ENCODE measurements around the gene FYB1.

Gene FYB1

DNA sequence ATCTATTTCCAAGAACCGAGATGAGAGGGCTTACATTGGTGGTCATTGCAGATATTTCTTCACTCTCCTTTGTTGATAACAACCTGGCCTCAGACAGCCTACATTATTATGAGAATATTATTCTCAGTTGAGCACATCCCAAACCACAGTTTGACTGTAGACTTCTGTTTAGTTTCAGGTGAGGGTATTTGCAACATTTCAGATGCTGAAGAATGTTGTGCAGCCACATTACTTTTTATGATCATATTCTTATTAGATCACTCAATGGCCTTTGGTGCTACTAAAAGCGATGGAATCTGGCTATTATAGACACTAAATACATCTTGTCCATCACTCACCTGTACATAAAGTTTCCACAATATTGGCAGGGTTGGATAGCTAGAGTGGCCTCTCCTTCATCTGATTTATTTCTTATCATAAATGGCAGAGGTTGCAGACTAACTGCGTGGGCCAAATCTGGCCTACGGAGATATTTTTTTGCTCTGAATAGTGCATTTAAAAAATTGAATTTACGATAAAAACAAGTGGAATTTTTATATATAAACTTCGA lies 119.0 kb downstream of the FYB1 start:
- H3K9me3 ChIP-seq (ENCODE audit: control insufficient read depth, low read length), result no peaks in the 10 kb centered on the region
- peaks cover 24% of the 10 kb centered on the region for H3K36me3 ChIP-seq (ENCODE audit: control insufficient read depth, insufficient read depth, low read length)
- DNase-seq, result no peak
- no peak overlapping the region for H3K27ac ChIP-seq (ENCODE audit: insufficient read depth, low read length, poor library complexity, severe bottlenecking)
- no peaks in the 10 kb centered on the region for H3K27me3 ChIP-seq (replicated peaks; ENCODE audit: control insufficient read depth, insufficient read depth, low read length, poor library complexity, severe bottlenecking)
- H3K4me3 ChIP-seq (ENCODE audit: insufficient read depth, low read depth, low read length, poor library complexity, severe bottlenecking), result no peak overlapping the region
- peaks cover 12% of the 10 kb centered on the region for H3K4me1 ChIP-seq (ENCODE audit: control insufficient read depth, insufficient read depth, low read length, poor library complexity, severe bottlenecking)

- DNase-seq, result no peak
- H3K4me3 ChIP-seq (ENCODE audit: insufficient read depth, low read depth, low read length, poor library complexity, severe bottlenecking), result no peak overlapping the region
- no peak overlapping the region for H3K27ac ChIP-seq (ENCODE audit: insufficient read depth, low read length, poor library complexity, severe bottlenecking)
Measured at GRCh38 chr5:39099831-39100230, 119.5 kb downstream of the FYB1 start.

GRCh38 chr5:39093352-39093751 lies 126.0 kb downstream of the FYB1 start:
- Histone ChIP-seq H3K9me3 (ENCODE audit: control insufficient read depth, low read length) (no peaks in the 10 kb centered on the region), H3K4me1 (ENCODE audit: control insufficient read depth, insufficient read depth, low read length, poor library complexity, severe bottlenecking) (no peaks in the 10 kb centered on the region), H3K36me3 (ENCODE audit: control insufficient read depth, insufficient read depth, low read length) (no peaks in the 10 kb centered on the region), H3K4me3 (ENCODE audit: insufficient read depth, low read depth, low read length, poor library complexity, severe bottlenecking) (no peak overlapping the region), H3K27me3 (replicated peaks; ENCODE audit: control insufficient read depth, insufficient read depth, low read length, poor library complexity, severe bottlenecking) (no peaks in the 10 kb centered on the region), H3K27ac (ENCODE audit: insufficient read depth, low read length, poor library complexity, severe bottlenecking) (no peak overlapping the region)
- no peak for DNase-seq

More at GRCh38 chr5:39099831-39100230, 119.5 kb downstream of the FYB1 start:
- peaks cover 21% of the 10 kb centered on the region for H3K36me3 ChIP-seq (ENCODE audit: control insufficient read depth, insufficient read depth, low read length)
- H3K9me3 ChIP-seq (ENCODE audit: control insufficient read depth, low read length), result no peaks in the 10 kb centered on the region
- H3K27me3 ChIP-seq (replicated peaks; ENCODE audit: control insufficient read depth, insufficient read depth, low read length, poor library complexity, severe bottlenecking), result no peaks in the 10 kb centered on the region
- peaks cover 12% of the 10 kb centered on the region for H3K4me1 ChIP-seq (ENCODE audit: control insufficient read depth, insufficient read depth, low read length, poor library complexity, severe bottlenecking)

DNA sequence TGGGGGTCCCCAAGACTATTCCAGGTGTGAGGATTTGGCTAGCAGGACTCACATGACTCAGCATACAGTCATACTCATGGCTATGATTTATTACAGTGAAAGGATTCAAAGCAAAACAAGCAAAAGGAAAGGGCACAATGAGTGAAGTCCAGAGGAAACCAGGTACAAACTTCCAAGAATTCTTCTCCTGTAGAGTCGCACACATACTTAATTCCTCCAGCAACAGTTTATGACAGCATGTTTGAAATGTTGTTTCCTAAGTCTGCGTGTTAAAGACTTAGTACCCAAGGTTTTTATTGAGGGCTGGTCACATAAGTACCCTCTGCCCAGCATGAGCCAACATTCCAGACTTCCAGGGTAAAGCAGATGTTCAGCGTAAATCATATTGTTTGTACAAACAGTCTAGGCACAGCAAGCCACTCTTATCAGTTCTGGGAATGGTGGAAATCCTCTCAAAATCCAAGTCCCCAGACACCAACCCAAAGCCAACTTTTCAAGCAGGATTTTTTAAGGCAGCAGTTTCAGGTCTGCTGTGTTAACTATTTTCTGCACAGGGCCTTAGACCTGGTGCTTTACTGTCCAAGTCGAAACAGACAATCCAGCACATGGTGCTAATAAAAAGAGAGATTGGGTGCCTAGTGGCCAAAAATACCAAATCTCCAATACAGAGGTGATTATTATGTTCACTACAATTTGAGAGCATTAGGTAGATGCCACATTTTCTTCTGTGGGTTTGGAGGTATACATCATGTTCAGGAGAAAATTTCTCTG lies 126.6 kb downstream of the FYB1 start:
- no peak overlapping the region for H3K27ac ChIP-seq (ENCODE audit: insufficient read depth, low read length, poor library complexity, severe bottlenecking)
- H3K36me3 ChIP-seq (ENCODE audit: control insufficient read depth, insufficient read depth, low read length), result no peaks in the 10 kb centered on the region
- no peaks in the 10 kb centered on the region for H3K9me3 ChIP-seq (ENCODE audit: control insufficient read depth, low read length)
- H3K4me1 ChIP-seq (ENCODE audit: control insufficient read depth, insufficient read depth, low read length, poor library complexity, severe bottlenecking), result no peaks in the 10 kb centered on the region
- no peaks in the 10 kb centered on the region for H3K27me3 ChIP-seq (replicated peaks; ENCODE audit: control insufficient read depth, insufficient read depth, low read length, poor library complexity, severe bottlenecking)
- no peak overlapping the region for H3K4me3 ChIP-seq (ENCODE audit: insufficient read depth, low read depth, low read length, poor library complexity, severe bottlenecking)
- no peak for DNase-seq

GRCh38 chr5:39091940-39092580 lies 127.3 kb downstream of the FYB1 start:
- Histone ChIP-seq H3K4me3 (ENCODE audit: insufficient read depth, low read depth, low read length, poor library complexity, severe bottlenecking) (no peak overlapping the region), H3K36me3 (ENCODE audit: control insufficient read depth, insufficient read depth, low read length) (no peaks in the 10 kb centered on the region), H3K4me1 (ENCODE audit: control insufficient read depth, insufficient read depth, low read length, poor library complexity, severe bottlenecking) (no peaks in the 10 kb centered on the region), H3K9me3 (ENCODE audit: control insufficient read depth, low read length) (no peaks in the 10 kb centered on the region), H3K27ac (ENCODE audit: insufficient read depth, low read length, poor library complexity, severe bottlenecking) (no peak overlapping the region), H3K27me3 (replicated peaks; ENCODE audit: control insufficient read depth, insufficient read depth, low read length, poor library complexity, severe bottlenecking) (no peaks in the 10 kb centered on the region)
- no peak for DNase-seq

DNA sequence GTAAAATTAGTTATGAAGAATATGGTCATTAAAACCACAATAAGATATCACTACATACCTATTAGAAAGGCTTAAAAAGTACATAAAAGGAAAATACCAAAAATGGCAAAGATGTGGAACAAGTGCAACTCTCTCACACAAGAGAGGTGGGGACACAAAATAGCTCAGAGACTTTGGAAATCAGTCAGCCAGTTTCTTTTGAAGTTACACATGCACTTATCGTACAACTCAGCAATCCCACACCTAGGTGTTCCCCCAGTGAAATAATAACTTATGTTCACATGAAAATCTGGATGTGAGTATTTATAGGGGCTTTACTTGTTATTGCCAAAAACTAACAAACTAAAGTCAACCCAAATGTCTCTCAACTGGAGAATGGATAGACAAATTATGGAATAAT lies 135.4 kb downstream of the FYB1 start:
- Histone ChIP-seq H3K4me3 (ENCODE audit: insufficient read depth, low read depth, low read length, poor library complexity, severe bottlenecking) (no peak overlapping the region), H3K9me3 (ENCODE audit: control insufficient read depth, low read length) (no peaks in the 10 kb centered on the region), H3K27ac (ENCODE audit: insufficient read depth, low read length, poor library complexity, severe bottlenecking) (no peak overlapping the region), H3K27me3 (replicated peaks; ENCODE audit: control insufficient read depth, insufficient read depth, low read length, poor library complexity, severe bottlenecking) (no peaks in the 10 kb centered on the region), H3K4me1 (ENCODE audit: control insufficient read depth, insufficient read depth, low read length, poor library complexity, severe bottlenecking) (peaks cover 2% of the 10 kb centered on the region), H3K36me3 (ENCODE audit: control insufficient read depth, insufficient read depth, low read length) (no peaks in the 10 kb centered on the region)
- no peak for DNase-seq

DNA sequence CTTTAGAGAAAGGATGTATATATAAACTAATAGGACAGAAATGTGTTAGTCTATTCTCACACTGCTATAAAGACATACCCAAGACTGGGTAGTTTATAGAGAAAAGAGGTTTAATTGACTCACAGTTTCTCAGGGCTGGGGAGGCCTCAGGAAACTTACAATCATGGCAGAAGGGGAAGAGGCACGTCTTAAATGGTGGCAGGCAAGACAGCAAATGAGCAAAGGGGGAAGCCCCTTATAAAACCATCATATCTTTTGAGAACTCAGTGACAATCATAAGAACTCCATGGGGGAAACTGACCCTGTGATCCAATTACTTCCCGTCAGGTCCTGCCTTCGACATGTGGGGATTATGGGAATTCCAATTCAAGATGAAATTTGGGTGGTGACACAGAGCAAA lies 136.4 kb downstream of the FYB1 start:
- H3K27me3 ChIP-seq (replicated peaks; ENCODE audit: control insufficient read depth, insufficient read depth, low read length, poor library complexity, severe bottlenecking), result peaks cover 7% of the 10 kb centered on the region
- DNase-seq, result no peak
- no peak overlapping the region for H3K27ac ChIP-seq (ENCODE audit: insufficient read depth, low read length, poor library complexity, severe bottlenecking)
- H3K4me3 ChIP-seq (ENCODE audit: insufficient read depth, low read depth, low read length, poor library complexity, severe bottlenecking), result no peak overlapping the region
- H3K36me3 ChIP-seq (ENCODE audit: control insufficient read depth, insufficient read depth, low read length), result no peaks in the 10 kb centered on the region
- peaks cover 2% of the 10 kb centered on the region for H3K4me1 ChIP-seq (ENCODE audit: control insufficient read depth, insufficient read depth, low read length, poor library complexity, severe bottlenecking)
- H3K9me3 ChIP-seq (ENCODE audit: control insufficient read depth, low read length), result no peaks in the 10 kb centered on the region

DNA sequence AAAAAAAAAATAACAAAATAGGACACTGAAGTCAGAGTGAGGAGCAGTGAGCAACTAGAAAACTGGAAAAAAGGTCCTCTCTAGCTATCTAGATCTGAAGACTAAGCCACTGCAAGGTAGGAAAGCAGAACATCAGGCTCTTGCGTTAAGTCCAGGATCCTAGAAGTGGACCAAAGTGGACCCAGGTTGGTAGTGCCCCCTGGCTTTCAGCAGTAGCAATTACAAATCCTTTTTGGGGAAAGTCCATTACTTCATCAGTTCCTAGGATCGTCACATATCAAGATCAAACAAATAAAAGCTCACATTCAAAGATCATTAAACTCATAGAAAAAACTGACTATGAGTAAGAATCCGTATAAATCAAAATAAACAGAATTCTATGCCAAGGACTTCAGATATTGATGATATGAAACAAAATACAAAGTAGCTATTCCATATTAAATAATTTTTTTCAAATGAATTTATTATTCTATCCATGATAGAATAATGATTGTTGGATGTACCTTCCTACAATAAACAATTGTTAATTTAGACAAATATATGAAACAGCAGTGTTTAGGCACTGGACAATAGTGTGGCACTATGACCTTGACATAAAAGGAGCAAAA lies 138.7 kb downstream of the FYB1 start:
- peaks cover 21% of the 10 kb centered on the region for H3K27me3 ChIP-seq (replicated peaks; ENCODE audit: control insufficient read depth, insufficient read depth, low read length, poor library complexity, severe bottlenecking)
- no peaks in the 10 kb centered on the region for H3K36me3 ChIP-seq (ENCODE audit: control insufficient read depth, insufficient read depth, low read length)
- no peak for DNase-seq
- H3K9me3 ChIP-seq (ENCODE audit: control insufficient read depth, low read length), result no peaks in the 10 kb centered on the region
- no peak overlapping the region for H3K4me3 ChIP-seq (ENCODE audit: insufficient read depth, low read depth, low read length, poor library complexity, severe bottlenecking)
- H3K27ac ChIP-seq (ENCODE audit: insufficient read depth, low read length, poor library complexity, severe bottlenecking), result no peak overlapping the region
- peaks cover 2% of the 10 kb centered on the region for H3K4me1 ChIP-seq (ENCODE audit: control insufficient read depth, insufficient read depth, low read length, poor library complexity, severe bottlenecking)

GRCh38 chr5:39080168-39080567 lies 139.2 kb downstream of the FYB1 start:
- Histone ChIP-seq H3K27ac (ENCODE audit: insufficient read depth, low read length, poor library complexity, severe bottlenecking) (no peak overlapping the region), H3K4me3 (ENCODE audit: insufficient read depth, low read depth, low read length, poor library complexity, severe bottlenecking) (no peak overlapping the region), H3K36me3 (ENCODE audit: control insufficient read depth, insufficient read depth, low read length) (no peaks in the 10 kb centered on the region), H3K27me3 (replicated peaks; ENCODE audit: control insufficient read depth, insufficient read depth, low read length, poor library complexity, severe bottlenecking) (peaks cover 21% of the 10 kb centered on the region), H3K9me3 (ENCODE audit: control insufficient read depth, low read length) (no peaks in the 10 kb centered on the region), H3K4me1 (ENCODE audit: control insufficient read depth, insufficient read depth, low read length, poor library complexity, severe bottlenecking) (peaks cover 2% of the 10 kb centered on the region)
- DNase-seq, result no peak

- Histone ChIP-seq H3K27me3 (replicated peaks; ENCODE audit: control insufficient read depth, insufficient read depth, low read length, poor library complexity, severe bottlenecking) (peaks cover 21% of the 10 kb centered on the region), H3K27ac (ENCODE audit: insufficient read depth, low read length, poor library complexity, severe bottlenecking) (no peak overlapping the region), H3K36me3 (ENCODE audit: control insufficient read depth, insufficient read depth, low read length) (no peaks in the 10 kb centered on the region), H3K4me1 (ENCODE audit: control insufficient read depth, insufficient read depth, low read length, poor library complexity, severe bottlenecking) (peaks cover 2% of the 10 kb centered on the region), H3K9me3 (ENCODE audit: control insufficient read depth, low read length) (no peaks in the 10 kb centered on the region), H3K4me3 (ENCODE audit: insufficient read depth, low read depth, low read length, poor library complexity, severe bottlenecking) (no peak overlapping the region)
- no peak for DNase-seq
Measured at GRCh38 chr5:39079147-39079546, 140.2 kb downstream of the FYB1 start.

Data from effector memory CD4-positive, alpha-beta T cell (primary cell).